Activated CD4-positive, alpha-beta T cell treated with anti-CD3 and anti-CD28 coated beads, Interleukin-2, amount 10 ng/mL, durations not matched to agents 24 days and 14 days (primary cell): ENCODE results near the gene GPR160. TPM values are rescaled to one million over a fixed set of nuclear protein-coding genes. Genes with fewer than 3 reads are reported as not detected.
A peak's percentile ranks its signal among the peaks of the same experiment; 100 is the strongest.
"Not testable (repeated sequence)": the region's sequence is repeated elsewhere in the genome, so short reads cannot be mapped to it uniquely, and the experiment has no call there.

ENCODE experiments used
- DNase-seq: peaks from one replicate; pipeline ENCODE4 v3.0.0; 2022
- H3K27ac Mint-ChIP-seq: one replicate; pipeline ENCODE4 v1.8.0; 2022; ENCODE audit warnings: mild to moderate bottlenecking, mixed read lengths
- H3K27me3 Mint-ChIP-seq: one replicate; pipeline ENCODE4 v1.8.0; 2022; ENCODE audit warnings: mixed read lengths
- H3K36me3 Mint-ChIP-seq: one replicate; pipeline ENCODE4 v1.8.0; 2022; ENCODE audit warnings: low read depth, mild to moderate bottlenecking, mixed read lengths
- H3K4me1 Mint-ChIP-seq: one replicate; pipeline ENCODE4 v1.8.0; 2021; ENCODE audit warnings: mixed read lengths
- H3K4me3 Mint-ChIP-seq: one replicate; pipeline ENCODE4 v1.8.0; 2022; ENCODE audit warnings: mild to moderate bottlenecking, moderate library complexity, mixed read lengths
- H3K9me3 Mint-ChIP-seq: one replicate; pipeline ENCODE4 v1.8.0; 2021; ENCODE audit warnings: mixed read lengths
- intact Hi-C: fragments of 100-400 bp; cut with micrococcal nuclease; formaldehyde crosslinking; loops from one replicate; pipeline ENCODE4 v1.15.1; 2023
- total RNA-seq: library from RNA; stranded (reverse); gene quantifications from 2 replicates; pipeline ENCODE4 v1.2.3, GENCODE V29; 2022

Gene GPR160
- total RNA-seq, 1 donor from 2014 or later = 3.4 TPM

GRCh38 chr3:170090601-170090981 is 52.8 kb downstream of the GPR160 start:
- H3K4me3 Mint-ChIP-seq = no peak overlapping the region
- no peaks in the 10 kb centered on the region for H3K4me1 Mint-ChIP-seq
- intact Hi-C loops = no loop called here
- H3K9me3 Mint-ChIP-seq = no peaks in the 10 kb centered on the region
- H3K36me3 Mint-ChIP-seq = peaks cover 44% of the 10 kb centered on the region
- no peaks in the 10 kb centered on the region for H3K27me3 Mint-ChIP-seq
- DNase-seq = no peak
- H3K27ac Mint-ChIP-seq = no peak overlapping the region

GRCh38 chr3:170092907-170093306 is 55.1 kb downstream of the GPR160 start:
- peaks cover 56% of the 10 kb centered on the region for H3K36me3 Mint-ChIP-seq
- H3K4me1 Mint-ChIP-seq = no peaks in the 10 kb centered on the region
- no peak for DNase-seq
- no peaks in the 10 kb centered on the region for H3K9me3 Mint-ChIP-seq
- H3K27me3 Mint-ChIP-seq = no peaks in the 10 kb centered on the region
- no peak overlapping the region for H3K4me3 Mint-ChIP-seq
- intact Hi-C loops = no loop called here
- H3K27ac Mint-ChIP-seq = no peak overlapping the region

GRCh38 chr3:170095771-170096170 is 58.0 kb downstream of the GPR160 start:
- no peak overlapping the region for H3K4me3 Mint-ChIP-seq
- peaks cover 63% of the 10 kb centered on the region for H3K36me3 Mint-ChIP-seq
- H3K27ac Mint-ChIP-seq = no peak overlapping the region
- H3K27me3 Mint-ChIP-seq = no peaks in the 10 kb centered on the region
- intact Hi-C loops = no loop called here
- no peak for DNase-seq
- peaks cover 4% of the 10 kb centered on the region for H3K4me1 Mint-ChIP-seq
- H3K9me3 Mint-ChIP-seq = no peaks in the 10 kb centered on the region

DNA sequence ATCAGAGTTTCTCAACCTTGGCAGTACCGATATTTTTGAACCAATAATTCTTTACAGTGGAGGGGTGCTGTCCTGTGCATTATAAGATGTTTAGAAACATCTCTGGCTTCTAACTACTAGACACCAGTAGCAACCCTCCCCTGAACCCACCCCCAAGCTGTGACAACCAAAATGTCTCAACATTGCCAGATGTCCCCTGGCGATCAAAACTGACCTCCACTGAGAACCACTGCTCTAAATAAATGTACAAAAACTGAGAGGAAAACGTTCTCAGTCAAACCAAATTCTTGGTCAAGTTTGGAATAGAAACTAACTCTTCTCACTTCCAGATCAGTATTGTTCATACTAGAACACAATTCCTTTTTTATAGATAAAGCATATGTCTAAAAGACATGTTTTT is 58.5 kb downstream of the GPR160 start:
- Mint-ChIP-seq H3K9me3 (no peaks in the 10 kb centered on the region), H3K4me1 (peaks cover 4% of the 10 kb centered on the region), H3K27me3 (no peaks in the 10 kb centered on the region), H3K27ac (no peak overlapping the region), H3K4me3 (no peak overlapping the region), H3K36me3 (peaks cover 64% of the 10 kb centered on the region)
- intact Hi-C loops = no loop called here
- DNase-seq = no peak

- H3K27ac Mint-ChIP-seq = peak overlapping the region; percentile 66
- H3K27me3 Mint-ChIP-seq = no peaks in the 10 kb centered on the region
- H3K36me3 Mint-ChIP-seq = peaks cover 70% of the 10 kb centered on the region
- intact Hi-C loops = no loop called here
- H3K9me3 Mint-ChIP-seq = no peaks in the 10 kb centered on the region
- H3K4me3 Mint-ChIP-seq = no peak overlapping the region
- peaks cover 4% of the 10 kb centered on the region for H3K4me1 Mint-ChIP-seq
- DNase-seq = no peak
Measured at GRCh38 chr3:170098753-170099152, 61.0 kb downstream of the GPR160 start.

DNA sequence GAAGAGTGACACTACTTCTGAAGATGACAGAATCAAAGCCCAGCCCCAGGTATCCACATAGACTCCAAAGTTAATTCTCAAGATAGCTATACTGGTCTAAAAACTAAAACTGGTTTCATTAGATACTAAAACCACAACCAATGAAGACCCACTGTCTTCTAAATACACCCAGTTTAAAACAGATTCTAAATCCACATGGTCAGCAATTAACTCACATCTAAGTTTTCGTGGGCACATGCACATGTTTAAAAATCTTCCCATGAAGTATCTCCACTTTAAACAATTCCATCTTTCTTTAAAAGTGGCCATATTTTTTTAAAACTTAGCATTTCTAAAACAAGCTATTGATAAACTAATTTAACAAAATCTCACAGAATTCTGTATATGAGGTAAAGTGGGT is 63.1 kb downstream of the GPR160 start:
- H3K4me3 Mint-ChIP-seq = no peak overlapping the region
- no peaks in the 10 kb centered on the region for H3K27me3 Mint-ChIP-seq
- intact Hi-C loops = no loop called here
- no peak overlapping the region for H3K27ac Mint-ChIP-seq
- peaks cover 61% of the 10 kb centered on the region for H3K36me3 Mint-ChIP-seq
- DNase-seq = no peak
- peaks cover 6% of the 10 kb centered on the region for H3K4me1 Mint-ChIP-seq
- no peaks in the 10 kb centered on the region for H3K9me3 Mint-ChIP-seq

DNA sequence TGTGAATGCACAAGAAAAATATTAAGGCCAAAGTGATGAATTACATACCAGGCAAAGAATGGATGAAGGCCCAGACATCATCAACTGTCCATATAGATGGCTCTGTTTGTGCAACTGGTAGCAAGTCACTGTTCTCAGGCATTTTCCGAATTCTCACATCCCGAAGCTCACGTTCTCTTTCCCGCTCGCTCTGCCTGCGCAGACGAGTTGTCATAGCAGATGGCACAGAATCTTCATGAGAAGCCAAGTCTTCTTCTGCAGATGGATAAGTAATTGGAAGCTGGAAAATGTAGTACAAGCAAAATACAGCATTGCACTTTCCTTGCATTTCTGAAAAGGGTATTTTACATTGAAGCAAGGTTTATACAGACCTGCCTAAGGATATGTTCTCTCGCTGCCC is 64.6 kb downstream of the GPR160 start:
- no peaks in the 10 kb centered on the region for H3K9me3 Mint-ChIP-seq
- no peak overlapping the region for H3K4me3 Mint-ChIP-seq
- peaks cover 49% of the 10 kb centered on the region for H3K36me3 Mint-ChIP-seq
- peaks cover 6% of the 10 kb centered on the region for H3K4me1 Mint-ChIP-seq
- no peak for DNase-seq
- intact Hi-C loops = no loop called here
- no peak overlapping the region for H3K27ac Mint-ChIP-seq
- no peaks in the 10 kb centered on the region for H3K27me3 Mint-ChIP-seq

DNA sequence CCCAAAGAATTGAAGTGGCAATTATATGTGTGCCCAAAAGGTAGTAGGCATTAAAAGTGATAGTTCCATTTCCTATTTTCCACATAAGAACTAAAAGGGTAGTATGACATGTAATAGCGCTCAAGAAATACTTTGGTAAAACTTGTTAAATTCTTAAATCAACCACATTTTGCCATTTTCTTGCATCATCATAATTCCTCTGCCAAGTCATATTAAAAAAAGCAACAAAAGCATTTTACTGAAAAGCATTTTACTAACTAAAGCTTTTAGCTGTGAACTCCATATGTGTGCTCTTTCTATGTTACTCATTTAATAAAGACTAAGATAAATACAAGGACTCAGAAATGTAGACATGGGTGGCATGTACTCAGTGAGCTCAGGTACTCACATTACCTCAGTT is 70.1 kb downstream of the GPR160 start:
- peaks cover 43% of the 10 kb centered on the region for H3K36me3 Mint-ChIP-seq
- no peaks in the 10 kb centered on the region for H3K9me3 Mint-ChIP-seq
- peaks cover 12% of the 10 kb centered on the region for H3K4me1 Mint-ChIP-seq
- no peak overlapping the region for H3K4me3 Mint-ChIP-seq
- intact Hi-C loops = no loop called here
- no peak for DNase-seq
- H3K27me3 Mint-ChIP-seq = no peaks in the 10 kb centered on the region
- no peak overlapping the region for H3K27ac Mint-ChIP-seq

DNA sequence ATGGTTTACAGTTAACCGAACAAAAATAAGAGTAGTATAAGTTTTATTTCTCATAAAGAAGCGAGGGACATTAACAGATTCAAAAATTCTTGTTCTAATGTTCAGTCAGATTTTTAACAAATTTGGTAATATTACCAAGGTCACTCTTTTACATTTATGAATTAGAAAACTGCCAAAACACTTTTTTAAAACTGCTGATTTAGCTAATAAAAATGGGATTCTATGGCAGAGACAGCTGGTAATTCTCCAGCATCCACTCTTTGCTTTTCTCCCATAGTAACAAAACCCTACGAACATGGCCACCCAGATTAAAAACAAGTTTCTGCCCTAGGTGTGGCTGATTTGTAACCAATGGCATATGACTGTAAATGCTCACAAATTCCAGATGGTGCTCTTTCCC is 71.2 kb downstream of the GPR160 start:
- Mint-ChIP-seq H3K4me3 (no peak overlapping the region), H3K27ac (no peak overlapping the region), H3K9me3 (no peaks in the 10 kb centered on the region), H3K36me3 (peaks cover 49% of the 10 kb centered on the region), H3K4me1 (peaks cover 12% of the 10 kb centered on the region), H3K27me3 (no peaks in the 10 kb centered on the region)
- intact Hi-C loops = no loop called here
- no peak for DNase-seq

- no peak for DNase-seq
- Mint-ChIP-seq H3K27ac (peak overlapping the region; percentile 17), H3K27me3 (no peaks in the 10 kb centered on the region), H3K4me3 (no peak overlapping the region), H3K4me1 (peaks cover 12% of the 10 kb centered on the region), H3K36me3 (peaks cover 45% of the 10 kb centered on the region), H3K9me3 (no peaks in the 10 kb centered on the region)
- intact Hi-C loops = no loop called here
Measured at GRCh38 chr3:170109579-170110293, 71.9 kb downstream of the GPR160 start.

DNA sequence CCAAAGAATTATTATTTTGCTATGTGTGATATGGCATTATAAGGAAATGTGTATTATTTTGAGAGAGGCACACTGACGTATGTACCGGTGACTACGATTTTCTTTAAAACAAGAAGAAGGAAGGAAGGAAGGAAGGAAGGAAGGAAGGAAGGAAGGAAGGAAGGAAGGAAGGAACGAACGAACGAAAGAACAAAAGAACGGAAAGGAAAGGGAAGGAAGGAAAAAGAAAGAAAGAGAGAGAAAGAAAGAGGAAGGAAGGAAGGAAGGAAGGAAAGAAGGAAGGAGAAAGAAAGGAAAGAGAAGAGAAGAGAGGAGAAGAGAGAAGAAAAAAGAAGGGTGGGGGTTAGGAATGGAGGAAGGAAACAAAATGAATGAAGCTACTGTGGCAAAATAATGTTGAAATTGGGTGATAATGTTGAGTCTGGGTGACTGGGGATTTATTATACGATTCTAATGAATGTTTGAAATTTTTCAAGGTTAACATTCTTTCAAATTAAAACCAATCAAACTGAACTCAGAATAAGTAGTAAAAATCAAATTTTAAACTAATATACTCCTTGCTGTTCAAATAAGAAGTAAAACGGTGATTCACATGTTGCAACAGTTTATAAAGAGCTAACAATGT is 73.5 kb downstream of the GPR160 start:
- H3K36me3 Mint-ChIP-seq = peaks cover 47% of the 10 kb centered on the region
- no peak for DNase-seq
- intact Hi-C loops = no loop called here
- no peaks in the 10 kb centered on the region for H3K9me3 Mint-ChIP-seq
- H3K4me3 Mint-ChIP-seq = no peak overlapping the region
- H3K4me1 Mint-ChIP-seq = peaks cover 10% of the 10 kb centered on the region
- no peaks in the 10 kb centered on the region for H3K27me3 Mint-ChIP-seq
- no peak overlapping the region for H3K27ac Mint-ChIP-seq

DNA sequence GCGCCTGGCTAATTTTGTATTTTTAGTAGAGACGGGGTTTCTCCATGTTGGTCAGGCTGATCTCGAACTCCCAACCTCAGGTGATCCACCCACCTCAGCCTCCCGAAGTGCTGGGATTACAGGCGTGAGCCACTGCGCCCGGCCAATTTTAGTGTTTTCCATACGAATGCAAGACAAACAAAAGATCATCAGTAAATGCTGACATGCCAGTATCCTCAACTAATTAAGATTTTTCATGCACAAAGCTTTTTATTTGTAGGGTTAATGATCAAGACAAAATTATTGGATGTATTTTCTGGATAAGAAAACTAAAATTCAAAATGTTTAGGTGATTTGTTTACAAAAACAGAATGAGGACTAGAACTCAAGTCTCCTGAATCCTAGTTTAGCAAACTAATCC is 76.4 kb downstream of the GPR160 start:
- H3K9me3 Mint-ChIP-seq, H3K27me3 Mint-ChIP-seq, DNase-seq, H3K4me1 Mint-ChIP-seq, H3K27ac Mint-ChIP-seq, H3K4me3 Mint-ChIP-seq, intact Hi-C loops: not testable (repeated sequence)
- H3K36me3 Mint-ChIP-seq = peaks cover 45% of the 10 kb centered on the region

DNA sequence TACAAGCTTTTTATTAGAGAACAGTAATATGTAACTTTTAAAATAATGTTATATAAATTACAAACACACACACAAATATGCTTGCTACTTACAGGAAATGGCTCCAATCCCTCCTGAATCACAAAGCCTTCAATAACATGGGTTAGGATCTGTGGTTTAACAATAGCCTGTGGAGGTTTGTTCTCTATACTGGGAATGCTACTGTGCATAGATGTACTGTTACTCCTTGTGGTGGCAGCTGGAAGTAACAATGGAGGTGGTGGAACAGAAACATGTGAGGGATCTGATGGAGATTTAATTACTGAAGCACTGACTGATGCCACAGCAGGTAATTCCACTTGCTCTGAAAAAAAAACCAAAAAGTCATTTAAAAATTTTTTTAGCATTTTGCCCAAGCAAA is 79.3 kb downstream of the GPR160 start:
- intact Hi-C loops = no loop called here
- Mint-ChIP-seq H3K27ac (no peak overlapping the region), H3K9me3 (no peaks in the 10 kb centered on the region), H3K4me1 (peaks cover 2% of the 10 kb centered on the region), H3K36me3 (peaks cover 42% of the 10 kb centered on the region), H3K4me3 (no peak overlapping the region), H3K27me3 (no peaks in the 10 kb centered on the region)
- no peak for DNase-seq

GRCh38 chr3:170128259-170128976 is 90.6 kb downstream of the GPR160 start:
- H3K4me1 Mint-ChIP-seq = peaks cover 15% of the 10 kb centered on the region
- H3K27me3 Mint-ChIP-seq = no peaks in the 10 kb centered on the region
- peak overlapping the region; percentile 11 for H3K4me3 Mint-ChIP-seq
- intact Hi-C loops = no loop called here
- H3K27ac Mint-ChIP-seq = peak overlapping the region; percentile 64
- DNase-seq = peak; percentile 80
- H3K9me3 Mint-ChIP-seq = peaks cover 3% of the 10 kb centered on the region
- peaks cover 44% of the 10 kb centered on the region for H3K36me3 Mint-ChIP-seq
